Liver (tissue), 9 donors: ENCODE results near the gene FAM227B. TPM values are rescaled to one million over a fixed set of nuclear protein-coding genes. Genes with fewer than 3 reads are reported as not detected.

ENCODE experiments used
- DNase-seq: peaks from one replicate; pipeline ENCODE4 v3.0.0-alpha.2; 2017; ENCODE audit warnings: low spot score
- H3K27ac ChIP-seq, 2 donors: one replicate each; pipeline ENCODE4 v1.7.0; 2013; ENCODE audit warnings: inconsistent platforms in 2 of 2, low read length in 2 of 2, control low read depth in 1 of 2, low read depth in 1 of 2, mild to moderate bottlenecking in 1 of 2
- H3K27me3 ChIP-seq, 4 donors: one replicate each; pipeline versions ENCODE4 v1.6.1 to v1.7.0; 2013; ENCODE audit warnings: low read length in 3 of 4, inconsistent platforms in 1 of 4, mild to moderate bottlenecking in 1 of 4, moderate library complexity in 1 of 4; ENCODE audit not compliant: control insufficient read depth in 4 of 4, insufficient read depth in 4 of 4
- H3K36me3 ChIP-seq, 4 donors: one replicate each; pipeline versions ENCODE4 v1.6.1 to v1.7.0; 2013; ENCODE audit warnings: low read length in 3 of 4, mild to moderate bottlenecking in 3 of 4, low read depth in 1 of 4, moderate library complexity in 1 of 4; ENCODE audit not compliant: control insufficient read depth in 4 of 4, insufficient read depth in 3 of 4
- H3K4me1 ChIP-seq, 4 donors: one replicate each; pipeline versions ENCODE4 v1.6.1 to v1.7.0; 2013; ENCODE audit warnings: low read length in 3 of 4, mild to moderate bottlenecking in 3 of 4, moderate library complexity in 1 of 4; ENCODE audit not compliant: control insufficient read depth in 4 of 4, insufficient read depth in 4 of 4
- H3K4me3 ChIP-seq, 3 donors: one replicate each; pipeline versions ENCODE4 v1.6.1 to v1.7.0; 2013; ENCODE audit warnings: low read length in 3 of 3, control low read depth in 1 of 3, low read depth in 1 of 3, mild to moderate bottlenecking in 1 of 3
- H3K9ac ChIP-seq, 2 donors: one replicate each; pipeline ENCODE4 v1.7.0; 2013; ENCODE audit warnings: low read length in 2 of 2, mild to moderate bottlenecking in 2 of 2, moderate library complexity in 2 of 2, control low read depth in 1 of 2, low read depth in 1 of 2
- H3K9me3 ChIP-seq, 4 donors: one replicate each; pipeline versions ENCODE4 v1.6.1 to v1.7.0; 2013; ENCODE audit warnings: low read length in 3 of 4; ENCODE audit not compliant: control insufficient read depth in 4 of 4
- ATF3 ChIP-seq: IDR thresholded peaks from 2 replicates; pipeline ENCODE4 v1.6.1; 2016; ENCODE audit warnings: antibody characterized with exemption
- EGR1 ChIP-seq, 2 donors: IDR thresholded peaks; 2 replicates each; pipeline ENCODE4 v1.6.1; 2016 to 2018; ENCODE audit warnings: antibody characterized with exemption in 2 of 2, low read depth in 2 of 2
- FOXA1 ChIP-seq: IDR thresholded peaks from 2 replicates; pipeline ENCODE4 v1.6.1; 2016; ENCODE audit warnings: antibody characterized with exemption
- GABPA ChIP-seq, 2 donors: IDR thresholded peaks in 1 of 2; conservative IDR thresholded peaks in 1 of 2; 2 replicates each; pipeline ENCODE4 v1.6.1; 2016; ENCODE audit warnings: antibody characterized with exemption in 2 of 2, mild to moderate bottlenecking in 1 of 2, moderate library complexity in 1 of 2
- HNF4A ChIP-seq, 2 donors: conservative IDR thresholded peaks; 2 replicates each; pipeline ENCODE4 v1.6.1; 2016; ENCODE audit warnings: antibody characterized with exemption in 2 of 2, mild to moderate bottlenecking in 2 of 2
- HNF4G ChIP-seq: IDR thresholded peaks from 2 replicates; pipeline ENCODE4 v1.6.1; 2016; ENCODE audit warnings: antibody characterized with exemption
- JUND ChIP-seq, 2 donors: IDR thresholded peaks; 2 replicates each; pipeline ENCODE4 v1.6.1; 2016; ENCODE audit warnings: antibody characterized with exemption in 2 of 2
- NR2F2 ChIP-seq: IDR thresholded peaks from 2 replicates; pipeline ENCODE4 v1.6.1; 2016; ENCODE audit warnings: antibody characterized with exemption
- RAD21 ChIP-seq, 2 donors: IDR thresholded peaks; 2 replicates each; pipeline ENCODE4 v1.6.1; 2016; ENCODE audit warnings: antibody characterized with exemption in 2 of 2, mild to moderate bottlenecking in 2 of 2
- RXRA ChIP-seq, 2 donors: IDR thresholded peaks; 2 replicates each; pipeline ENCODE4 v1.6.1; 2017 to 2018; ENCODE audit warnings: antibody characterized with exemption in 2 of 2, mild to moderate bottlenecking in 1 of 2
- SP1 ChIP-seq: IDR thresholded peaks from 2 replicates; pipeline ENCODE4 v1.6.1; 2018; ENCODE audit warnings: antibody characterized with exemption, mild to moderate bottlenecking
- TAF1 ChIP-seq: conservative IDR thresholded peaks from 2 replicates; pipeline ENCODE4 v1.6.1; 2016; ENCODE audit warnings: antibody characterized with exemption, mild to moderate bottlenecking
- YY1 ChIP-seq: IDR thresholded peaks from 2 replicates; pipeline ENCODE4 v1.6.1; 2016; ENCODE audit warnings: antibody characterized with exemption, mild to moderate bottlenecking
- ZBTB33 ChIP-seq: IDR thresholded peaks from 2 replicates; pipeline ENCODE4 v1.6.1; 2016; ENCODE audit warnings: antibody characterized with exemption
- WGBS: extraction: QIAGEN DNeasy Blood & Tissue Kit; methylation state at CpG from one replicate; pipeline ENCODE4 v1.1.7; 2013; 5-methylcytosine and 5-hydroxymethylcytosine counted together
- polyA plus RNA-seq, 2 donors: library from polyadenylated mRNA; stranded (reverse) in 1 of 2; unstranded in 1 of 2; fragments of 200-250 nt in 1 of 2; fragments of >200 nt in 1 of 2; fragmentation: Nextera tagmentation in 1 of 2; extraction: Ambion mirVana in 1 of 2; gene quantifications; one replicate each; pipeline versions ENCODE4 v1.2.1 to v1.2.3, GENCODE V29; 2013 to 2015
- total RNA-seq, 2 donors: library from RNA; depleted of rRNA; stranded (reverse); fragments of >200 nt; gene quantifications; one replicate each; pipeline ENCODE4 v1.2.3, GENCODE V29; 2014
- TF ChIP-seq, protein P1 (sequence below): fragments of 150-350 bp; IDR thresholded peaks from 2 replicates; pipeline ENCODE4 v1.5.1; 2017; ENCODE audit warnings: improper control_type of control experiment, low read depth, low read length; ENCODE audit not compliant: missing input control
- TF ChIP-seq, protein P2 (sequence below): IDR thresholded peaks from 2 replicates; pipeline ENCODE4 v1.6.1; 2016; ENCODE audit warnings: antibody characterized with exemption
- TF ChIP-seq, protein P3 (sequence below): IDR thresholded peaks from 2 replicates; pipeline ENCODE4 v1.6.1; 2016; ENCODE audit warnings: antibody characterized with exemption, mild to moderate bottlenecking
- donor health status: healthy.
- donor health status: healthy.
- donor health status: healthy.
- donor health status: healthy.
- donor health status: healthy.

Gene FAM227B
- total and polyA plus RNA-seq, 4 donors, result 1.3 to 5.1 (median 3.8) TPM

GRCh38 chr15:49308686-49309085, 311.9 kb downstream of the FAM227B start:
- H3K4me3 ChIP-seq, result no peak overlapping the region
- H3K4me1 ChIP-seq, result no peaks in the 10 kb centered on the region
- DNase-seq, result no peak
- H3K27me3 ChIP-seq, result no peaks in the 10 kb centered on the region
- H3K27ac ChIP-seq, result no peak overlapping the region
- TF ChIP-seq JUND (IDR thresholded peaks at IDR 0.05), result no peak
- no peak for TF ChIP-seq HNF4A (conservative IDR thresholded peaks at IDR 0.05)
- TF ChIP-seq NR2F2, result no peak
- no peak for TF ChIP-seq ZBTB33
- no peak for TF ChIP-seq RXRA (IDR thresholded peaks at IDR 0.05)
- TF ChIP-seq FOXA1, result no peak
- no peak for TF ChIP-seq TAF1
- TF ChIP-seq GABPA (IDR thresholded peaks at IDR 0.05 in 1 of 2, conservative IDR thresholded peaks at IDR 0.05 in 1 of 2), result no peak
- no peak for TF ChIP-seq ATF3
- TF ChIP-seq RAD21 (IDR thresholded peaks at IDR 0.05), result no peak
- TF ChIP-seq HNF4G, result no peak
- TF ChIP-seq YY1, result no peak
- TF ChIP-seq, protein P1, sequence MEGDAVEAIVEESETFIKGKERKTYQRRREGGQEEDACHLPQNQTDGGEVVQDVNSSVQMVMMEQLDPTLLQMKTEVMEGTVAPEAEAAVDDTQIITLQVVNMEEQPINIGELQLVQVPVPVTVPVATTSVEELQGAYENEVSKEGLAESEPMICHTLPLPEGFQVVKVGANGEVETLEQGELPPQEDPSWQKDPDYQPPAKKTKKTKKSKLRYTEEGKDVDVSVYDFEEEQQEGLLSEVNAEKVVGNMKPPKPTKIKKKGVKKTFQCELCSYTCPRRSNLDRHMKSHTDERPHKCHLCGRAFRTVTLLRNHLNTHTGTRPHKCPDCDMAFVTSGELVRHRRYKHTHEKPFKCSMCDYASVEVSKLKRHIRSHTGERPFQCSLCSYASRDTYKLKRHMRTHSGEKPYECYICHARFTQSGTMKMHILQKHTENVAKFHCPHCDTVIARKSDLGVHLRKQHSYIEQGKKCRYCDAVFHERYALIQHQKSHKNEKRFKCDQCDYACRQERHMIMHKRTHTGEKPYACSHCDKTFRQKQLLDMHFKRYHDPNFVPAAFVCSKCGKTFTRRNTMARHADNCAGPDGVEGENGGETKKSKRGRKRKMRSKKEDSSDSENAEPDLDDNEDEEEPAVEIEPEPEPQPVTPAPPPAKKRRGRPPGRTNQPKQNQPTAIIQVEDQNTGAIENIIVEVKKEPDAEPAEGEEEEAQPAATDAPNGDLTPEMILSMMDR, result no peak
- H3K36me3 ChIP-seq, result peaks cover 4 to 11% (median 8%) of the 10 kb centered on the region in 4 donors
- no peaks in the 10 kb centered on the region for H3K9me3 ChIP-seq
- no peak overlapping the region for H3K9ac ChIP-seq
- 74% methylated on average over 2 of the region's 2 CpGs for WGBS

DNA sequence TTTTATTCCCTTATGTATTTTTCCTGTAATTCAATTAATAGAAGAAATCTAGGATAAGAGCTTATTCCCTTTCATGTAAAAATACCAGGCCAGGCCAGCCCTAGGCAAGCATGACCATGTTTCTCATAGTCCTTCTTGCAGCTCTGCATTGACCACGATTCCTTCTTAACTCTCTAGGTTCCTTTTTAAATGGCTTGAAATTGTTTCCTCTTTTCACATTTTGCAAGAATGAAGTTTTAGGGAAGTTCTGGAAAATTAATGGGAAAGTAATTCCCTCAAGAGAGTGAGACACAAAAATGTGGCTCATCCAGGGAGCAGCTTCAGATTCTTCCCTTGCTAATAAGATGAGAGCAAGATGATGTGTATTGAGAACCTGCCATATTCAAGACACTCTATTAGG, 314.1 kb downstream of the FAM227B start:
- Histone ChIP-seq H3K4me3 (no peak overlapping the region), H3K27ac (no peak overlapping the region), H3K36me3 (peaks cover 4 to 15% (median 7%) of the 10 kb centered on the region in 4 donors), H3K27me3 (no peaks in the 10 kb centered on the region), H3K4me1 (no peaks in the 10 kb centered on the region), H3K9me3 (no peaks in the 10 kb centered on the region), H3K9ac (no peak overlapping the region)
- WGBS, result 90% methylated on average over 1 of the region's 1 CpG
- DNase-seq, result no peak
- TF ChIP-seq TAF1, result no peak
- TF ChIP-seq, protein P2, sequence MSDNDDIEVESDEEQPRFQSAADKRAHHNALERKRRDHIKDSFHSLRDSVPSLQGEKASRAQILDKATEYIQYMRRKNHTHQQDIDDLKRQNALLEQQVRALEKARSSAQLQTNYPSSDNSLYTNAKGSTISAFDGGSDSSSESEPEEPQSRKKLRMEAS, result no peak
- no peak for TF ChIP-seq EGR1 (IDR thresholded peaks at IDR 0.05; ENCODE audit: low read depth in 2 of 2)
- no peak for TF ChIP-seq NR2F2
- no peak for TF ChIP-seq HNF4A (conservative IDR thresholded peaks at IDR 0.05)
- TF ChIP-seq, protein P1, result no peak
- no peak for TF ChIP-seq ATF3
- TF ChIP-seq, protein P3, sequence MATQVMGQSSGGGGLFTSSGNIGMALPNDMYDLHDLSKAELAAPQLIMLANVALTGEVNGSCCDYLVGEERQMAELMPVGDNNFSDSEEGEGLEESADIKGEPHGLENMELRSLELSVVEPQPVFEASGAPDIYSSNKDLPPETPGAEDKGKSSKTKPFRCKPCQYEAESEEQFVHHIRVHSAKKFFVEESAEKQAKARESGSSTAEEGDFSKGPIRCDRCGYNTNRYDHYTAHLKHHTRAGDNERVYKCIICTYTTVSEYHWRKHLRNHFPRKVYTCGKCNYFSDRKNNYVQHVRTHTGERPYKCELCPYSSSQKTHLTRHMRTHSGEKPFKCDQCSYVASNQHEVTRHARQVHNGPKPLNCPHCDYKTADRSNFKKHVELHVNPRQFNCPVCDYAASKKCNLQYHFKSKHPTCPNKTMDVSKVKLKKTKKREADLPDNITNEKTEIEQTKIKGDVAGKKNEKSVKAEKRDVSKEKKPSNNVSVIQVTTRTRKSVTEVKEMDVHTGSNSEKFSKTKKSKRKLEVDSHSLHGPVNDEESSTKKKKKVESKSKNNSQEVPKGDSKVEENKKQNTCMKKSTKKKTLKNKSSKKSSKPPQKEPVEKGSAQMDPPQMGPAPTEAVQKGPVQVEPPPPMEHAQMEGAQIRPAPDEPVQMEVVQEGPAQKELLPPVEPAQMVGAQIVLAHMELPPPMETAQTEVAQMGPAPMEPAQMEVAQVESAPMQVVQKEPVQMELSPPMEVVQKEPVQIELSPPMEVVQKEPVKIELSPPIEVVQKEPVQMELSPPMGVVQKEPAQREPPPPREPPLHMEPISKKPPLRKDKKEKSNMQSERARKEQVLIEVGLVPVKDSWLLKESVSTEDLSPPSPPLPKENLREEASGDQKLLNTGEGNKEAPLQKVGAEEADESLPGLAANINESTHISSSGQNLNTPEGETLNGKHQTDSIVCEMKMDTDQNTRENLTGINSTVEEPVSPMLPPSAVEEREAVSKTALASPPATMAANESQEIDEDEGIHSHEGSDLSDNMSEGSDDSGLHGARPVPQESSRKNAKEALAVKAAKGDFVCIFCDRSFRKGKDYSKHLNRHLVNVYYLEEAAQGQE, result no peak
- TF ChIP-seq YY1, result no peak
- no peak for TF ChIP-seq RXRA (IDR thresholded peaks at IDR 0.05)
- TF ChIP-seq FOXA1, result no peak
- TF ChIP-seq HNF4G, result no peak
- no peak for TF ChIP-seq RAD21 (IDR thresholded peaks at IDR 0.05)
- no peak for TF ChIP-seq GABPA (IDR thresholded peaks at IDR 0.05 in 1 of 2, conservative IDR thresholded peaks at IDR 0.05 in 1 of 2)
- no peak for TF ChIP-seq JUND (IDR thresholded peaks at IDR 0.05)
- no peak for TF ChIP-seq ZBTB33
- no peak for TF ChIP-seq SP1
